NB4 (cell line): ENCODE data around the gene SERPINE2.

ENCODE experiments used
- POLR2A ChIP-seq: IDR thresholded peaks from 2 replicates; pipeline ENCODE4 v1.6.1; 2011; ENCODE audit warnings: mild to moderate bottlenecking; ENCODE audit not compliant: insufficient read length; ENCODE audit errors: extremely low read depth
- TF ChIP-seq, protein P1 (sequence below): IDR thresholded peaks from one replicate; pipeline ENCODE4 v1.5.1; 2012; ENCODE audit warnings: low read depth, low read length

- TF ChIP-seq, protein P1, sequence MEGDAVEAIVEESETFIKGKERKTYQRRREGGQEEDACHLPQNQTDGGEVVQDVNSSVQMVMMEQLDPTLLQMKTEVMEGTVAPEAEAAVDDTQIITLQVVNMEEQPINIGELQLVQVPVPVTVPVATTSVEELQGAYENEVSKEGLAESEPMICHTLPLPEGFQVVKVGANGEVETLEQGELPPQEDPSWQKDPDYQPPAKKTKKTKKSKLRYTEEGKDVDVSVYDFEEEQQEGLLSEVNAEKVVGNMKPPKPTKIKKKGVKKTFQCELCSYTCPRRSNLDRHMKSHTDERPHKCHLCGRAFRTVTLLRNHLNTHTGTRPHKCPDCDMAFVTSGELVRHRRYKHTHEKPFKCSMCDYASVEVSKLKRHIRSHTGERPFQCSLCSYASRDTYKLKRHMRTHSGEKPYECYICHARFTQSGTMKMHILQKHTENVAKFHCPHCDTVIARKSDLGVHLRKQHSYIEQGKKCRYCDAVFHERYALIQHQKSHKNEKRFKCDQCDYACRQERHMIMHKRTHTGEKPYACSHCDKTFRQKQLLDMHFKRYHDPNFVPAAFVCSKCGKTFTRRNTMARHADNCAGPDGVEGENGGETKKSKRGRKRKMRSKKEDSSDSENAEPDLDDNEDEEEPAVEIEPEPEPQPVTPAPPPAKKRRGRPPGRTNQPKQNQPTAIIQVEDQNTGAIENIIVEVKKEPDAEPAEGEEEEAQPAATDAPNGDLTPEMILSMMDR, result no peak
- TF ChIP-seq POLR2A, result no peak
Observed at GRCh38 chr2:223989856-223990232, 49.2 kb downstream of the SERPINE2 start.
